Heart right ventricle (tissue), 16 donors: ENCODE measurements around the gene TBC1D8. TPM values are rescaled to one million over a fixed set of nuclear protein-coding genes. Genes with fewer than 3 reads are reported as not detected.
A peak's percentile ranks its signal among the peaks of the same experiment; 100 is the strongest.

Experiments used
- ATAC-seq, 8 donors: fragments of 200-7000 bp; cut with Tn5 transposase; one replicate each; pipeline ENCODE4 v1.9.1; 2020; ENCODE audit warnings: mild to moderate bottlenecking in 8 of 8, moderate library complexity in 8 of 8, moderate number of reproducible peaks in 1 of 8
- DNase-seq, 2 donors: peaks; one replicate each; pipeline ENCODE4 v3.0.0-alpha.2; 2020
- H3K27ac ChIP-seq, 10 donors: fragments of 200-600 bp; sonication (generic) in 2 of 10; one replicate each; pipeline versions ENCODE4 v1.5.0 to v1.8.0; 2020 to 2022; ENCODE audit warnings: mild to moderate bottlenecking in 3 of 10
- H3K27me3 ChIP-seq, 7 donors: fragments of 200-600 bp; one replicate each; pipeline ENCODE4 v1.8.0; 2021 to 2022; ENCODE audit warnings: mild to moderate bottlenecking in 2 of 7
- H3K36me3 ChIP-seq, 9 donors: fragments of 200-600 bp; sonication (generic) in 1 of 9; one replicate each; pipeline versions ENCODE4 v1.5.0 to v1.8.0; 2020 to 2022; ENCODE audit warnings: mild to moderate bottlenecking in 2 of 9
- H3K4me1 ChIP-seq, 9 donors: fragments of 200-600 bp; sonication (generic) in 1 of 9; one replicate each; pipeline versions ENCODE4 v1.5.0 to v1.8.0; 2020 to 2022; ENCODE audit warnings: mild to moderate bottlenecking in 4 of 9
- H3K4me3 ChIP-seq, 10 donors: fragments of 200-600 bp; sonication (generic) in 2 of 10; one replicate each; pipeline versions ENCODE4 v1.5.0 to v1.8.0; 2020 to 2022; ENCODE audit warnings: mild to moderate bottlenecking in 7 of 10, moderate library complexity in 2 of 10
- H3K9me3 ChIP-seq, 11 donors: fragments of 200-600 bp in 10 of 11; sonication (generic) in 2 of 11; one replicate each; pipeline versions ENCODE4 v1.5.0 to v1.8.0; 2013 to 2022; ENCODE audit warnings: mild to moderate bottlenecking in 2 of 11, control low read depth in 1 of 11, moderate library complexity in 1 of 11
- WGBS, 2 donors: extraction: QIAGEN DNeasy Blood & Tissue Kit; methylation state at CpG; one replicate each; pipeline ENCODE4 v1.1.7; 2013; ENCODE audit warnings: inconsistent platforms in 1 of 2; 5-methylcytosine and 5-hydroxymethylcytosine counted together
- intact Hi-C, 10 donors: fragments of 100-400 bp; cut with DNase I; formaldehyde crosslinking; loops; one replicate each; pipeline versions ENCODE4 v1.11.1 to v1.14.2; 2022
- polyA plus RNA-seq, 2 donors: library from polyadenylated mRNA; stranded (reverse); fragments of 200-250 nt; gene quantifications; one replicate each; pipeline ENCODE4 v1.2.3, GENCODE V29; 2013
- total RNA-seq, 10 donors: library from RNA; stranded (reverse); fragmentation: NEBNext Ultra II Directional in 3 of 10; extraction: Animal tissue kit (Norgen Biotek cat#: 25700) in 3 of 10; gene quantifications; one replicate each; pipeline versions ENCODE4 v1.2.1 to v1.2.4, GENCODE V29; 2021 to 2023
- TF ChIP-seq, protein P1 (sequence below), 9 donors: fragments of 200-600 bp; sonication (generic) in 2 of 9; IDR thresholded peaks; one replicate each; pipeline versions ENCODE4 v1.5.0 to v1.8.0; 2021 to 2022; ENCODE audit warnings: antibody characterized with exemption in 9 of 9, mild to moderate bottlenecking in 5 of 9, moderate library complexity in 1 of 9
- donor health status: Arrhythmogenic right ventricular cardiomyopathy.
- donor health status: ischemic (EF 13 %, LVEDD 7.1; RV severe dilation, severe dysfunction).
- donor health status: healthy with polysubstance abuse.
- donor health status: DM: no; HTN: yes; CAD: no.
- donor health status: DM: no; HTN: no; CAD: no.
- donor health status: ischemic (EF 25% LVEDD 6.9; RV normal size, moderate dysfunction).
- donor health status: ischemic (EF 25% LVEDD 5.7; RV mildly dilated, moderate dysfunction).
- donor health status: healthy.
- donor health status: DM: yes; HTN: yes; CAD: no.
- donor health status: Ischemic cardiomyopathy.
- donor health status: ischemic (EF 35%, LVEDD 5.7; RV mildly dilated, moderate dysfunction).
- donor health status: nonischemic (EF 11% LVEDD 7.7; RV severe dilation, severe dysfunction).
- donor health status: DM: yes; HTN: yes; CAD: no.
- donor health status: PGD.
- donor health status: ischemic (EF 29% LVEDD 5.4; RV normal size, mild dysfunction).
- donor health status: nonischemic (EF 23%, LVEDD 6.1; RV moderate dilation, normal function).

TBC1D8 gene
- total and polyA plus RNA-seq, 12 donors, result 24.0 to 69.5 (median 55.5) TPM

GRCh38 chr2:100990650-100991403 lies 160.4 kb downstream of the TBC1D8 start:
- peaks cover 0 to 71% (median 13%) of the 10 kb centered on the region in 9 donors for H3K36me3 ChIP-seq
- H3K4me3 ChIP-seq, result no peak overlapping the region
- ATAC-seq, result peak in 1 of 8 donors; percentile 9
- intact Hi-C loops, result no loop called here
- H3K9me3 ChIP-seq, result no peaks in the 10 kb centered on the region
- 82 to 84% methylated on average over 24 of the region's 24 CpGs for WGBS, 2 donors
- DNase-seq, result no peak
- no peaks in the 10 kb centered on the region for H3K27me3 ChIP-seq
- TF ChIP-seq, protein P1, sequence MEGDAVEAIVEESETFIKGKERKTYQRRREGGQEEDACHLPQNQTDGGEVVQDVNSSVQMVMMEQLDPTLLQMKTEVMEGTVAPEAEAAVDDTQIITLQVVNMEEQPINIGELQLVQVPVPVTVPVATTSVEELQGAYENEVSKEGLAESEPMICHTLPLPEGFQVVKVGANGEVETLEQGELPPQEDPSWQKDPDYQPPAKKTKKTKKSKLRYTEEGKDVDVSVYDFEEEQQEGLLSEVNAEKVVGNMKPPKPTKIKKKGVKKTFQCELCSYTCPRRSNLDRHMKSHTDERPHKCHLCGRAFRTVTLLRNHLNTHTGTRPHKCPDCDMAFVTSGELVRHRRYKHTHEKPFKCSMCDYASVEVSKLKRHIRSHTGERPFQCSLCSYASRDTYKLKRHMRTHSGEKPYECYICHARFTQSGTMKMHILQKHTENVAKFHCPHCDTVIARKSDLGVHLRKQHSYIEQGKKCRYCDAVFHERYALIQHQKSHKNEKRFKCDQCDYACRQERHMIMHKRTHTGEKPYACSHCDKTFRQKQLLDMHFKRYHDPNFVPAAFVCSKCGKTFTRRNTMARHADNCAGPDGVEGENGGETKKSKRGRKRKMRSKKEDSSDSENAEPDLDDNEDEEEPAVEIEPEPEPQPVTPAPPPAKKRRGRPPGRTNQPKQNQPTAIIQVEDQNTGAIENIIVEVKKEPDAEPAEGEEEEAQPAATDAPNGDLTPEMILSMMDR (IDR thresholded peaks at IDR 0.05), result no peak
- H3K27ac ChIP-seq, result no peak overlapping the region
- H3K4me1 ChIP-seq, result no peaks in the 10 kb centered on the region

DNA sequence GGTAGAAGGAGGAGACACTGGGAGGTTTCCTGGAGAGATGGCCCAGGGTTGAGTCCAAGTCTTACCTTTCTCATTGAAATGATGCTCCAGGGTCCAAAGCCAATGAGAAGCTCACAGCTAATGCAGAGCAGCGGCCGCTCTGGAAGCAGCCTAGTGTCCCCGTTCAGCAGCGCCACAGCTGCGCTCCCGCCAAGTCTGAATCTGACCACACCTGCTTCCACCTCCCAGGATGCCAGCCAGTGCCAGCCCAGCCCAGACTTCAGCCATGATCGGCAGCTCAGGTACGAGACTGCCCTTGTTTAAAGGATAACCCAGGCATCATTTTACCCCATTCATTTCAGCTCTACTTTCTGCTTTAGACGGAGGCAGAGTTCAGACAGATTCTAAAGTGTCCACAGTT lies 161.0 kb downstream of the TBC1D8 start:
- H3K27ac ChIP-seq, result no peak overlapping the region
- ATAC-seq, result no peak
- WGBS, 2 donors, result 95% methylated on average over 9 of the region's 9 CpGs
- TF ChIP-seq, protein P1 (IDR thresholded peaks at IDR 0.05), result no peak
- intact Hi-C loops, result no loop called here
- H3K27me3 ChIP-seq, result no peaks in the 10 kb centered on the region
- no peak for DNase-seq
- no peak overlapping the region for H3K4me3 ChIP-seq
- peaks cover 0 to 64% (median 13%) of the 10 kb centered on the region in 9 donors for H3K36me3 ChIP-seq
- H3K4me1 ChIP-seq, result no peaks in the 10 kb centered on the region
- no peaks in the 10 kb centered on the region for H3K9me3 ChIP-seq

DNA sequence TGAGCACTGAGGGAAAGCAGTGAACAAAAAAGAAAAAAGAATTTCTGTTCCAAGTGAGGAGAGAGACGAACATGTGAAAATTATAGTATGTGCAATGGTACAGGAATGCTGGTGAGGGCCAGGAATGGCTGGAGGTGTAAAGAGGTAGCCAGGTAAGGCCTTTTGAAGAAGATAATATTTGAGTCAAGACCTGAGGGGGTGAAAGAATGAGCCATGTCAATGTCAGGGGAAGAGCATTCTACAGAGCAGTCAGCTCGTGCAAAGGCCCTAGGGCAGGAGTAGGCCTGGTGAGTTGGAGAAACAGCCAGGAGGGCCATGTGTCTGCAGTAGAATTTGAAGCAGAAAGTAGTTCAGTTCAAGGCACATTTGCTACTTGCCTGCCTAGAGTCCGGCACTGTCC lies 161.5 kb downstream of the TBC1D8 start:
- 91 to 95% methylated on average over 3 of the region's 3 CpGs for WGBS, 2 donors
- intact Hi-C loops, result loop anchor here in 5 of 10 donors (5.0 to 10.0 kb wide), 7 partner anchors 85 to 575 kb away; partner anchors contain the start of genes CHST10 (in 1 of the 5) and NPAS2 (in 1 of the 5)
- Histone ChIP-seq H3K27ac (no peak overlapping the region), H3K9me3 (no peaks in the 10 kb centered on the region), H3K36me3 (peaks cover 0 to 59% (median 13%) of the 10 kb centered on the region in 9 donors), H3K4me3 (no peak overlapping the region), H3K27me3 (no peaks in the 10 kb centered on the region), H3K4me1 (peaks cover 0 to 2% (median 0%) of the 10 kb centered on the region in 9 donors)
- ATAC-seq (no peak), DNase-seq (no peak)
- TF ChIP-seq, protein P1 (IDR thresholded peaks at IDR 0.05), result no peak

GRCh38 chr2:100988630-100989417 lies 162.4 kb downstream of the TBC1D8 start:
- no peak for ATAC-seq
- 73 to 82% methylated on average over 8 of the region's 8 CpGs for WGBS, 2 donors
- H3K4me3 ChIP-seq, result no peak overlapping the region
- no peak overlapping the region for H3K27ac ChIP-seq
- TF ChIP-seq, protein P1 (IDR thresholded peaks at IDR 0.05), result no peak
- intact Hi-C loops, result loop anchor here in 5 of 10 donors (5.0 to 10.0 kb wide), 7 partner anchors 84 to 574 kb away; partner anchors contain the start of genes CHST10 (in 1 of the 5) and NPAS2 (in 1 of the 5)
- peaks cover 0 to 11% (median 0%) of the 10 kb centered on the region in 9 donors for H3K4me1 ChIP-seq
- H3K9me3 ChIP-seq, result no peaks in the 10 kb centered on the region
- peaks cover 0 to 51% (median 13%) of the 10 kb centered on the region in 9 donors for H3K36me3 ChIP-seq
- H3K27me3 ChIP-seq, result no peaks in the 10 kb centered on the region
- no peak for DNase-seq
